Lower leg skin (tissue), 3 donors: ENCODE data around the gene RAD51AP2.

Source experiments
- CTCF ChIP-seq, 3 donors: fragments of 450-650 bp; IDR thresholded peaks; one replicate each; pipeline ENCODE4 v1.5.1; 2016; ENCODE audit warnings: antibody characterized with exemption in 3 of 3, mild to moderate bottlenecking in 3 of 3, moderate library complexity in 2 of 3
- POLR2A ChIP-seq, 2 donors: fragments of 450-650 bp; IDR thresholded peaks; one replicate each; pipeline ENCODE4 v1.6.1; 2016 to 2017; ENCODE audit warnings: antibody characterized with exemption in 2 of 2, mild to moderate bottlenecking in 1 of 2, moderate library complexity in 1 of 2

DNA sequence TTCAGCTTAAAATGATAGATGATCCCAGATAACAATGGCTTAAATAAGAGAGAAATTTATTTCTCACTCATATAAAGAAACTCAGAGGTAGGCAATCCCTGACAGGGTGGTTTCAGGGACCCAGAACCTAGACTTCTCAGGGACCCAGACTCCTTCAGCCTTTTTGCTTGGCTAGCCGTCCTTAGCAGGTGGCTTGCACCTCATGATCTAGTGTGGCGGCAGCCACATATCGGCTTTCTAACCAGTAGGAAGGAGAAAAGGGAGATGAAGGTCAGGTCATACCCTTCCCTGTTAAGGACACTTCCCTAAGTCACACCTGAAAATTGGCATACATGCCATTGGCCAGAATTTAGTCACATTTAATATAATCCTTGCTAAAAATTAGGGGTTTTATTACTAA lies 40.6 kb upstream of the RAD51AP2 start:
- TF ChIP-seq POLR2A (IDR thresholded peaks at IDR 0.05), result no peak
- TF ChIP-seq CTCF (IDR thresholded peaks at IDR 0.05), result no peak
